Renal cortex interstitium (tissue), 11 donors: ENCODE measurements around the gene GBP5. TPM values are rescaled to one million over a fixed set of nuclear protein-coding genes. Genes with fewer than 3 reads are reported as not detected.
"Not testable (repeated sequence)": the region's sequence is repeated elsewhere in the genome, so short reads cannot be mapped to it uniquely, and the experiment has no call there.

Experiments
- DNase-seq, 11 donors: peaks; one replicate each; pipeline ENCODE4 v3.0.0-alpha.2; 2013; ENCODE audit warnings: low read depth in 9 of 11, low spot score in 4 of 11; ENCODE audit errors: extremely low read depth in 1 of 11
- polyA plus RNA-seq, 3 donors: library from polyadenylated mRNA; unstranded; fragments of 120-200 nt; gene quantifications; one replicate each; pipeline ENCODE4 v1.2.1, GENCODE V29; 2013; ENCODE audit not compliant: insufficient read length in 3 of 3

GBP5 gene
- polyA plus RNA-seq, 3 donors: 0.39 to 0.84 (median 0.40) TPM

DNA sequence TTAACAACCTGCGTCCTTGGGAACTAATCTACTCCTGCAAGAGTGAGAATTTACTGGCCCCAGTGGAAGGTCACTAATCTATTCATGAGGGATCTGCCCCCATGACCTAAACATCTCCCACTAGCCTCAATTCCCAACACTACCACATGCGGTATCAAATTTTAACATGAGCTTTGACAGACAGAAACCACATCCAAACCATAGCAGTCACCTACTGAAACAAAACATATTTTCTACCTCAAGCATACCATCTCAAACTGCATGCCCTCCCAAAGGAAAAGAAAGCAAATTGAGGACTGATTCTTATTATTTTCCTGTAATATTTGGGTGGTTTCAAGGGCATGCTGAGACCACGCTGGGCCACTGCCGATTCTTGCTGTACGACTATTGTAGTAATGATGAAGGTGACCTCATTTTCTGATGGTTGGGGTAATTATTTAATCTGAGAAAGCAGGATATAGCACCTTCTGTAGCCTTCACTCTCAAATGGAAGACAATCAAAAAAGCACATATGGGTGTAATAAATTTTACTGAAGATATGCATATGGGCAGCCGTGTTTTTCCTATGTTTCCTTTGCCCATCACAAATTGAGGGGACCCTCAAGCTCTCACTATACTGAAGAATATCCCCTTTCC, 13.2 kb upstream of the GBP5 start:
- no peak for DNase-seq

DNA sequence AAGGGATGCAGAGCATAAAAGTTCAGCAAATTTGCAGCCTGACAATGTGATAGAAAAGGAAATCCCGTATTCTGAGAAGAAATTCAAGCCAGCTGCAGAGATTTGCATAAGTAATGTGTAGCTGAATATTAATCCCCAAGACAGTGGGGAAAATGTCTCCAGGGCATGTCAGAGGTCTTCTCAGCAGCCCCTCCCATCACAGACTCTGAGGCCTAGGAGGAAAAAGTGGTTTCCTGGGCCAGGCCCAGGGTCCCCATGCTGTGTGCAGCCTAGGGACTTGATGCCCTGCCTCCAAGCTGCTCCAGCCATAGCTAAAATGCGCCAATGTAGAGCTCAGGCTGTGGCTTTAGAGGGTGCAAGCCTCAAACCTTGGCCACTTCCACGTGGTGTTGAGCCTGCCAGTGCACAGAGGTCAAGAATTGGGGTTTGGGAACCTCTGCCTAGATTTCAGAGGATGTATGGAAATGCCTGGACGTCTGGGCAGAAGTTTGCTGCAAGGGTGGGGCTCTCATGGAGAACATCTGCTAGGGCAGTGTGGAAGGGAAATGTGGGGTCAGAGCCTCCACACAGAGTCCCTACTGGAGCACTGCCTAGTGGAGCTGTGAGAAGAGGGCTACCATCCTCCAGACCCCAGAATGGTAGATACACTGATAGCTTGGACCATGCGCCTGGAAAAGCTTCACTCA, 11.6 kb upstream of the GBP5 start:
- not testable (repeated sequence) for DNase-seq

DNA sequence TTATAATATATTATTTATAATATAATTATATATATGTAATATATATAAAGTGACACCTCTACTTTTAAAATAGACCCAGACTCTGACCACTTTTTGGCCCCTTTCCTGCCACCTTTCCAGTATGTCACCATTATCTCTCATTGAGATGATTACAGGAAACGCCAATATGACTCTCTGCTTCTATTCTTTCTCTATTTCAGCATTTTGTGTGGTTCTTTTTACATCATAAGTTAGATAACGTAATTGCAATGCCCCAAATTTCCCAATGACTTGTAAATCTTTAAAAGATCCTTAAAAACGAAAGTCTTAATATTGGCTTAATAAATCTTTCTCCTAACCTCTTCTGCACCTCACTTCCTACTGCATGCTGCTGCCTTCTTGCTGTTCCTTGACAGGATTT, 8.1 kb upstream of the GBP5 start:
- no peak for DNase-seq

DNA sequence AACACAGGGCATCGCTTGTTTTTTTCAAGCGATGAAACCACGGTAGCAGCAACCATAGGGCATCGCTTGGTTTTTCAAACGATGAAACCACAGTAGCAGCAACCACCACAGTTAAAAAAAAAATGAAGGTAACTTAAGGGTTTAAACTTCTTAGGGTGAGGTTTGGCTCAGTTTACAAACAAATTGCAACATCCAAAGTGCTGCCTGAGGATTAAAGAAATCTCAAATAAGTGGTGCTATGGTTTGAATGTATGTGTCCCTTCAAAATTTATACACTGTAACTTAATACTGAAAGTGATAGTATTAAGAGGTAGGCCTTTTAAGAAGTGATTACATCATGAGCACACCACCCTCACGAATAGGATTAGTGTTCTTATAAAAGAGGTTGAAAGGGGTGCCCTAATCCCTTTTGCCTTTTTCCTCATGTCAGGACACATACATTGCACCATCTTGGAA, 6.4 kb upstream of the GBP5 start:
- no peak for DNase-seq

DNA sequence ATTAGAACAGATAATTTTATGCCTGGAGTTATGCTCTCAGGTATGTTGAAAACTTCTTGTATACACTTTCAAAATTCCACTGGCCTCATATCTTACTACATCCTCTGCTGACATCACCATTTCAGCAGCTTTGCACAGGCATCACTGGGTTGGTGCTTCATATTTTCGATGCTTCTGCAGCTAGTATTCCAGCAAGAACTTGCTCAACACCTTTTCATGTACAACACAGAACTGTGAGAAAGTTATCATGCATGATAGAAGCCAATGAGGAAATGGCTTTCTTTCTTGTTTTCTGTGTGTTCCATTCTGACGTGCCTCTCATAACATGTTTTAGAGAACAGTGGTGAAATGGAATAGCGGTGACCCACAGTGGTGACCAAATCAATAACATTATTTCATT, 5.1 kb upstream of the GBP5 start:
- no peak for DNase-seq

DNA sequence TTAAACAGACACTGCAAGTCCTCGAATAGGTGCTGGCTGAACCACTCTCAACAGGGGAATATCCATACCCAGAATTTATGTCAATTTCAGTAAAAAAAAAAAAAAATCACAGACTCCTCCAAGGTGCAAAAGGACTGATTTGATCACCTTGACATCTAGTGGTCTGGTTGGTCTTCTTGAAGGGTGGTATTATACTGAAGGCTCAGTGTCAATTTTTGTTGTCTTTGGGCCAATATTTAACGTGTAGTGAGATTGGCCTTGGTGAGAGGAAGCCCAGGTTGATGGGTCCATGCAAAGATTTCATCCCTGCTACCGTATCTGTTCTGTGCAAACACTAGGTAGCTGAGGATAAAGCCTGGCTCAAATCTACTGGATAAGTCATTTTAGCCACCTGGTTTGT, 4.0 kb upstream of the GBP5 start:
- DNase-seq: no peak

DNA sequence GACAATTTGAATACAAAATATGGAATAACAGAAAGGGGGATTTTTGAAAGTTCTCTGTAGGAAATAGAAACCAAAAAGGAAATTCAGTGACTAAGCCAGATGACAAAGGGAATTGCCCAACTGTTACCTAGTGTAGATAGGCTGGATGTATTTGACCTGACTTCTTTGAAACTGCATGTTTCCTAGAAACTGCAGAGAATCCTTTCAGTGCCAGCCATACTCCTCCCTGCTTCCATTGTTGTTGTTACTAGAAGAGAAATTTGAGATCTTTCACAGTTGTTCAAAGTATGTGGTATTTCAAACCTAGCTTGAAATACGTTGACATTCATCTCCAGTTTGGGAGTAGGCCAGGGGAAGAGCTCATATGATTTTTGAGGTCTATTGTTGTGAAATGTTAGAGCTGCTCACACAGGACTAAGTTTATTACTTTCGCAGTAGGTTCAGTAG, 1.8 kb upstream of the GBP5 start:
- no peak for DNase-seq

DNA sequence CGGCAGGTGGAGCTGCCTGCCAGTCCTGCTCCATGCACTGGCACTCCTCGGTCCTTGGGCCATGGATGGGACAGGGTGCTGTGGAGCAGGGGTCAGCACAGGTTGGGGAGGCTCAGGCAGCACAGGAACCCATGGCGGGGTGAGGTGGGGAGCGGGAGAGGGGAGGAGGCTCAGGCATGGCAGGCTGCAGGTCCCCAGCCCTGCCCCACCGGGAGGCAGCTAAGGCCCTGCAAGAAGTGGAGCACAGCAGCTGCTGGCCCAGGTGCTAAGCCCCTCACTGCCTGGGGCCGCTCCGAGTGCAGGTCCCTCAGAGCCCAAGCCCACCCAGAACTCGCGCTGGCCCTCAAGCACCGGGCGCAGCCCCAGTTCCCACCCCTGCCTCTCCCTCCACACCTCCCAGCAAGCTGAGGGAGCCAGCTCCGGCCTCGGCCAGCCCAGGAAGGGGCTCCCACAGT, 691 bp upstream of the GBP5 start:
- DNase-seq: no peak

DNA sequence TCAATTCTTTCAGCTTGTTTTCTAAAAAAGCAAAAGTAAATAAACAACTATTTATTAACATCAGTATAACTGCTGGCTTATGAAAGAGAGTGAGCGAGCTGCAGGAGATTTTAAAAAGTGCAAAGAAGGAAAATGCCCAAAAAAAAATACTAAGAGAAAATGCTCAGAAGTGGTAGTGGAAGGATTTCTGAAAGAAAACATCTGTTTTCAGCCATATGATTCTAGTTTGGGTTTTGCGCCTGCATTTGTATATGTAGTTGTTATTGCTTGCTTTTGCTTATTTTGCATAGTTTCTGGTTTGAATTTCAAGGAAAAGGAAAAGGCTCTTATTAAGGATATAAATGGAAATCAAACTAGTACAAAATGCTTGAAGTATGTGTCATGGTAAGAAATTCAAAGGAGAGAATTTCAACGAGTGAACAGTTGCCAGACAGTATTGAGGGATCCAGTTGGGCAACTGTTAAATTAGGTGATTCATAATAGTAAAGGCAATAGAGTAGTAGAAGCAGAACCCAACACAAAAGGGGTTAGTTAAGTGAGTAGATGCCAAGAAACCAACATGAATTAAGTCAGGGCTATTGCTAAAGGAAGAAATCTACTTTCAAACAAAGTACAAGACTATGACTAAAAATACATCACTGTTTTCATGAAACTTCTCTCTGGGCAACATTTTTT, 1.2 kb downstream of the GBP5 start:
- DNase-seq: no peak

DNA sequence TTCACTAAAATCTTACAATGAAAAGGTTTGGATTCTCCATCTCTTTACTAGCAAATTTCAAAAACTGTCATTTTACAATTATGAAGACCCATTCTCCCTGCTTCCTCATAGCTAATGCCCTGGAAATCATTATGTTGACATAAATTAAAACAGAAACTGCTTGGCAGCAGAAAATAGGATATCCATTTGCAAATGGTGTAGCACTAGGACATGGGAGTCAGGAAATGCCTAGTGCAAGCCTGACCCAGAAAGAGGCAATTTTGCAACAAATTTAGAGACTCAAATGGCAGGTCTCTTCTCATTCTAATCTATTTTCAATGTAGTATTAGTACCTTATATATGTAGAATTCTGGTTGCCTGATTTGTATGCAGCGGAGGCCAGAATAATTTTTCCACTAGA, 2.2 kb downstream of the GBP5 start:
- DNase-seq: no peak

DNA sequence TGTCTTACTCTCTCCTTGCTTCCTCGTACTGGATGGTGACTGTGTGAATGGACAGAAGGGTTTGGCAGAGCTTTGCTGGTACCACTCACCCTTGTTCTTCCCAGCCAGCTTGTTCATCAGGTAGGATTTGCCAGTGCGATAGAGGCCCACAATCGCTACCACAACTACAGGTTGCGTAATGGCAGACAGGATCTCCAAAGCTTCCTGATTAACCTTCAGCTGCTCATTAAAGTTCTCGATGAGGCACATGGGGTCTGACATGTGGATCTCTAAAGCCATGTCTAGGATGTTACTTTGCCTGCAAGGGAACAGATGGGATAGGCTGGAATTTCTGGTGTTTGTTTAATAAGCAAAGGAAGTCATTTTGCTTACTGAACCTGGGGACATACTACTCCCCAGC, 3.4 kb downstream of the GBP5 start:
- DNase-seq: no peak

DNA sequence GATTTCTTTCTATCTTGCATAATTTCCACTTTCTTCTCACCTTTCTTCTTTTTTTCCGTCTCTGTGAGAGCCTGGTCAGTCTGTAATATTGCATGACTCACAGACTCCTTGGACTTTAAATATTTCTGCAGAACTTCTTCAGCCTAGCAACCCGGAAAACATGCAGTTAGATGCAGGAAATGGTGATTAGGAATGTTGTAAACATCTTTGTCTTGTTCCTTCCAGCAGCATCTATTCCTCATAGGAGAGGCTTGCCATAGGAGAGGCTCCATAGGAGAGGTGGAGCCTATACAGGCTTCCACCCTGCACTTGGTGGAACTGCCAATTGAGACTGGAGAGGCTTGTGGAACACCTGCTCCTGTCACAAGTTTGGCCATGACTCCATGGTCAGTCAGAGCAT, 10.0 kb downstream of the GBP5 start:
- no peak for DNase-seq

DNA sequence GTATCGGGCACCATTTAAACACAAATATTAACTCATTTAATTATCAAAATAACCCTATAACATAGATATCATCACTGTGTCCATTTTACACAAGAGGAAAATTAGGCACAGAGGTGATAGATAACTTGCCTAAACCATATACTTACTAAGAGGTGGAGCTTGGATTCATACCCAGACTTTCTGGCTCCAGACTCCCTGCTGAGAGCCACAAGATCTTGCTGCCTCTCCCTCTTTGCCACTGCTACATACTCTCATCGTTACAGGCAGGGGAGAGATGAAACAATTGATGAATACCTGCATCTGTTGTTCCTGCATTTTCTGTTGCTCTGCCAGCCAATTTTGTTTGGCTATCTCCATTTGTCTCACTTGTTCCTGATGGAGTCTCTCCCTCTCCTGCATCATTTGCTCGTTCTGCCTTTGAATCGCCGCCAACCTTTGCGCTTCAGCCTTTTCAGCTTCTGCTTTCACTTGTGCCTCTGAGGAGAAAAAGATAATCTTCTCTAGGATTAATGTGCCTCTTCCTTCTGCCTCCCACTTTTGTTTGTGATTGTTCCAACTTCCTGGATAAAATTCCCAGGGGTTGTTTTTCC, 10.6 kb downstream of the GBP5 start:
- no peak for DNase-seq

DNA sequence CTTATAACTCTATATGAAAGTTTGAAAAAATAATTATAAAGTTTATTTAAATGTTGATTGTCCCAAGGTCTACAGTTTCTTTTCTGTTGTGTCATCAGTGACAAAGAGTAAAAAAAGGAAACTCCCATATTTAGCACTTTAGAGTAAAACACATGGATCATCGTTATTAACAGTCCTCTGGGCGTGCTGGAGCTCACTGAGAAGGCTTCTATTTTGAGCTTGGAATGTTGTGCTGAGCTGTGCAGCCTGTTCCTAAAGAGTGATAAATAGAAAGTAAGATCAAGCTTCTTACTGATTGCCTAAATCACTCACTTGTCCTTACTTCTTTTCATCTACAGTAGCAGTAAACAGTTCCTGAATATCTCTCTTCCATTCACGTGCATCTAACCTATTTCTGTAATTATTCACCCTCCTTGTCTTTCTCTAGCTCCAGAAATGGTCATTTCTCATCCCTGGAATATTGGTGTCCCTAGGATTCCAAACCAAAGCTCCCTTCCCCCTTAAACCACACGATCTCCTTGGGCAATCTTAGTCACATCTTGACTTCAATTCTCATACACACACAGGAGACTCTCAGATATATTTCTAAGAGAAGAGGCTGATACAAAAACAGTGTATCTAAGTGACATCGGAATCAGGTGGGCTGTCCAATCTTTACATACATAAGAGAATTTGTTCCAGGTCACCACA, 11.9 kb downstream of the GBP5 start:
- no peak for DNase-seq

DNA sequence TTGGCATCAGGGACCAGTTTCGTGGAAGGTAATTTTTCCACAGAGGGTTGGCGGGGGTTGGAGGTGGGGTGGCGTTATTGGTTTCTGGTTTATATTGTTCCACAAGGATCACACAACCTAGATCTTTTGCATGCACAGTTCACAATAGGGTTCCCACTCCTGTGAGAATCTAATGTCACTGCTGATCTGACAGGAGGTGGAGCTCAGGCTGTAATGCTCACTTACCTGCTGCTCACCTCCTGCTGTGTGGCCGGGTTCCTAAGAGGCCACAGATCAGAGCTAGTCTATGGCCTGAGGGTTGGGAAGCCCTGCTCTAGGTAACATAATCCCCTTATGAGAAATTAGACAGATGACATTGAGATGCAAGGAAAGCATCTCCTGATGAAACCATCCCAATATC, 12.6 kb downstream of the GBP5 start:
- no peak for DNase-seq

DNA sequence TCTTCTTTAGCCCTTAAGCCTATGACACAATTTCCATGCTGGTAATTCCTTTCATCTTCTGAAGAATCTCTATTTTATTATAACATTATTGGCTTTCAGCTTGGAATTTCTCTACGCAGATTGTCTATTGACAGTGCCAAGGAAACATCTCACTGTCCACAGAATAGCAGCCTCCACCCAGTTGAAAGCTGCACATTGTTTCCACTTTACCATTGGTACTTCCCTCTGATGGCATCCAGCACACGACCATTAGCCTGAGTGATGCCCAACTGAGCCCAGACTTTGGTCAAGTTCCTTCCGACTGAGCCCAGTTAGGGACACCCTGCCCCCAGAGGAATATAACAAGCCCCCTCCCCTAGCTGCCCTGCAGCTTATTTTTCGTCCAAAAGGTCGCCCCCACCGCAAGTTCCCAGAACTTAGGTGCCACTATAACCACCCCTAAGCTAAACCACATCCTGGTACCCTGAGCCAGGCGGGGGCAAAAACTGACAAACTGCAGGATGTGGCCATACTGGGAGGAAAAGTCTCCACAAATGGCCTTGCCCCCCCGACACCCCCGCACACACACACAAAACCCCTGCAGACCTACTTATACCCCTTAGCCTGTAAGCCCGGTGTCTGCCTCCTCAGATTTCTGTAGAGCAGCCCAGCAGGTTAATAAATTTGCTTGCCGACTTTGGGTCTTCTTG, 13.2 kb downstream of the GBP5 start:
- DNase-seq: no peak

DNA sequence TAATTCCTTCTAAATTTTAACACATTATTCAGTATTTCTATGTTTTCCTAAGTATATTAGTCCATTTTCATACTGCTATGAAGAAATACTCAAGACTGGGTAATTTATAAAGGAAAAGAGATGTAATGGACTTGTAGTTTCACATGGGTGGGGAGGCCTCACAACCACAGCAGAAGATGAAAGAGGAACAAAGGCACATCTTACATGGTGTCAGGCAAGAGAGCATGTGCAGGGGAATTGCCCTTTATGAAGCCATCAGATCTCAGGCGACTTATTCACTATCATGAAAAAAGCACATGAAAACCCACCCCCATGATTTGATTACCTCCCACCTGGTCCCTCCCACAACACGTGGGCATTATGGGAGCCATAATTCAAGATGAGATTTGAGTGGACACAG, 15.6 kb downstream of the GBP5 start:
- DNase-seq: no peak

DNA sequence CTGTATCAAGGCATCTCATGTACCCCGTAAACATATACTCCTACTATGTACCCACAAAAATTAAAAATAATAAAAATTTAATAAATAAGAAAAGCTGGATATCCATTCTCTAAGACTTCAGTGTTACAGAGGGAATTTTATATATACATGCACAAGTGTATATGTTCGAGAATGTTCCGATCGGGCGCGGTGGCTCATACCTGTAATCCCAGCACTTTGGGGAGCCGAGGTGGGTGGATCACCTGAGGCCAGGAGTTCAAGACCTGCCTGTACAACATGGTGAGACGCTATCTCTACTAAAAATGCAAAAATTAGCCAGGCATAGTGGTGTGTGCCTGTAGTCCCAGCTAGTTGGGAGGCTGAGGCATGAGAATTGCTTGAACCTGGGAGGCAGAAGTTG, 17.1 kb downstream of the GBP5 start:
- not testable (repeated sequence) for DNase-seq
